GM23338 (cell line): Measurements from ENCODE around the gene AARS2. TPM values are rescaled to one million over a fixed set of nuclear protein-coding genes. Genes with fewer than 3 reads are reported as not detected.
A peak's percentile ranks its signal among the peaks of the same experiment; 100 is the strongest.

Source experiments
- ATAC-seq: fragments of 200-7000 bp; cut with Tn5 transposase; 3 replicates; pipeline ENCODE4 v1.9.1; 2020
- DNase-seq: peaks from one replicate; pipeline ENCODE4 v3.0.0-alpha.2; 2015; ENCODE audit warnings: low spot score
- H2AFZ ChIP-seq: fragments of 200-600 bp; sonication (generic); 2 replicates; pipeline ENCODE4 v1.8.0; 2016; ENCODE audit warnings: antibody characterized with exemption, mild to moderate bottlenecking, moderate library complexity
- H3F3A ChIP-seq: fragments of 200-600 bp; sonication (generic); replicated peaks from 2 replicates; pipeline ENCODE4 v1.8.0; 2017; ENCODE audit warnings: antibody characterized with exemption, mixed run types, low read depth
- H3K27ac ChIP-seq: fragments of 200-600 bp; sonication (generic); 2 replicates; pipeline ENCODE4 v1.6.1; 2016; ENCODE audit warnings: low read depth
- H3K27me3 ChIP-seq: fragments of 200-600 bp; sonication (generic); 2 replicates; pipeline ENCODE4 v1.8.0; 2016; ENCODE audit warnings: mild to moderate bottlenecking, mixed run types, moderate library complexity; ENCODE audit not compliant: insufficient read depth
- H3K36me3 ChIP-seq: fragments of 200-600 bp; sonication (generic); 2 replicates; pipeline ENCODE4 v1.8.0; 2016; ENCODE audit warnings: mild to moderate bottlenecking; ENCODE audit not compliant: insufficient read depth
- H3K4me1 ChIP-seq: fragments of 200-600 bp; sonication (generic); 2 replicates; pipeline ENCODE4 v1.8.0; 2016; ENCODE audit warnings: mild to moderate bottlenecking, moderate library complexity; ENCODE audit not compliant: insufficient read depth
- H3K4me2 ChIP-seq: fragments of 200-600 bp; sonication (generic); 2 replicates; pipeline ENCODE4 v1.7.1; 2017; ENCODE audit warnings: mixed run types
- H3K4me3 ChIP-seq: fragments of 200-600 bp; sonication (generic); 2 replicates; pipeline ENCODE4 v1.6.1; 2016; ENCODE audit warnings: mixed run types
- H3K79me2 ChIP-seq: fragments of 200-600 bp; sonication (generic); replicated peaks from 2 replicates; pipeline ENCODE4 v1.8.0; 2017; ENCODE audit warnings: mild to moderate bottlenecking; ENCODE audit not compliant: insufficient read depth
- H3K9me2 ChIP-seq: fragments of 200-600 bp; sonication (generic); 2 replicates; pipeline ENCODE4 v1.8.0; 2017; ENCODE audit not compliant: insufficient read depth
- H4K20me1 ChIP-seq: fragments of 200-600 bp; sonication (generic); replicated peaks from 2 replicates; pipeline ENCODE4 v1.8.0; 2017; ENCODE audit warnings: mild to moderate bottlenecking; ENCODE audit not compliant: insufficient read depth
- H3K27ac Mint-ChIP-seq: 2 replicates; pipeline ENCODE4 v1.8.0; 2020; ENCODE audit warnings: inconsistent platforms, mild to moderate bottlenecking, moderate library complexity, mixed read lengths
- H3K27me3 Mint-ChIP-seq: 3 replicates; pipeline ENCODE4 v1.8.0; 2022; ENCODE audit warnings: low read depth, mild to moderate bottlenecking, moderate library complexity, mixed read lengths, inconsistent platforms; ENCODE audit not compliant: insufficient read depth, poor library complexity
- H3K36me3 Mint-ChIP-seq: 3 replicates; pipeline ENCODE4 v1.8.0; 2021; ENCODE audit warnings: low read depth, mild to moderate bottlenecking, inconsistent platforms, moderate library complexity, mixed read lengths
- H3K4me1 Mint-ChIP-seq: 3 replicates; pipeline ENCODE4 v1.8.0; 2020; ENCODE audit warnings: mild to moderate bottlenecking, inconsistent platforms, mixed read lengths
- H3K4me3 Mint-ChIP-seq: 3 replicates; pipeline ENCODE4 v1.8.0; 2021; ENCODE audit warnings: moderate library complexity, mild to moderate bottlenecking, inconsistent platforms, mixed read lengths
- H3K9me3 Mint-ChIP-seq: 3 replicates; pipeline ENCODE4 v1.8.0; 2020; ENCODE audit warnings: moderate library complexity, mild to moderate bottlenecking, inconsistent platforms, mixed read lengths
- CREB1 ChIP-seq: fragments of 250-450 bp; sonication (Bioruptor Pico); IDR thresholded peaks from 2 replicates; pipeline ENCODE4 v1.5.0; 2020; ENCODE audit warnings: low read depth, mild to moderate bottlenecking, moderate library complexity
- CTCF ChIP-seq, 2 experiments: fragments of 200-600 bp in 1 of 2; sonication (generic) in 1 of 2; conservative IDR thresholded peaks; 2 replicates each; pipeline versions ENCODE4 v1.5.1 to v1.6.1; 2016 to 2017; ENCODE audit warnings: antibody characterized with exemption in 2 of 2, low read depth in 2 of 2, mild to moderate bottlenecking in 2 of 2, moderate library complexity in 1 of 2
- EZH2 ChIP-seq: fragments of 200-600 bp; sonication (generic); IDR thresholded peaks from one replicate; pipeline ENCODE4 v1.8.0; 2017; ENCODE audit warnings: antibody characterized with exemption, mild to moderate bottlenecking, low read depth; ENCODE audit not compliant: unreplicated experiment
- JUNB ChIP-seq: IDR thresholded peaks from one replicate; pipeline ENCODE4 v1.6.1; 2016; ENCODE audit warnings: antibody characterized with exemption; ENCODE audit not compliant: unreplicated experiment
- NANOG ChIP-seq: IDR thresholded peaks from 2 replicates; pipeline ENCODE4 v1.6.1; 2016; ENCODE audit warnings: antibody characterized with exemption, borderline replicate concordance
- POLR2AphosphoS5 ChIP-seq: IDR thresholded peaks from 2 replicates; pipeline ENCODE4 v1.6.1; 2016; ENCODE audit warnings: antibody characterized with exemption, low read depth
- REST ChIP-seq: IDR thresholded peaks from one replicate; pipeline ENCODE4 v1.6.1; 2018; ENCODE audit warnings: antibody characterized with exemption; ENCODE audit not compliant: unreplicated experiment
- ZNF114 ChIP-seq: fragments of 250-450 bp; sonication (Bioruptor Pico); IDR thresholded peaks from 2 replicates; pipeline ENCODE4 v1.5.0; 2020; ENCODE audit warnings: mild to moderate bottlenecking, moderate library complexity
- ZNF331 ChIP-seq: fragments of 250-450 bp; sonication (Bioruptor Pico); IDR thresholded peaks from 2 replicates; pipeline ENCODE4 v1.5.0; 2020; ENCODE audit warnings: low read depth, mild to moderate bottlenecking, moderate library complexity
- ZNF462 ChIP-seq: fragments of 250-450 bp; sonication (Bioruptor Pico); IDR thresholded peaks from 2 replicates; pipeline ENCODE4 v1.5.0; 2020; ENCODE audit warnings: mild to moderate bottlenecking, moderate library complexity
- polyA plus RNA-seq: library from polyadenylated mRNA; unstranded; fragments of >200 nt; fragmentation: Nextera tagmentation; extraction: Ambion mirVana; gene quantifications from 2 replicates; pipeline ENCODE4 v1.2.1, GENCODE V29; 2016
- total RNA-seq: library from RNA; depleted of rRNA; stranded (reverse); fragments of >200 nt; shearing (Covaris generic); gene quantifications from 2 replicates; pipeline ENCODE4 v1.2.3, GENCODE V29; 2014

The AARS2 gene
- total and polyA plus RNA-seq, 2 experiments from 2014 or later = 6.5 to 23.2 TPM

- Mint-ChIP-seq H3K4me1 (peaks cover 13% of the 10 kb centered on the region), H3K27ac (no peak overlapping the region; the same call in 1 of the 2 replicates), H3K36me3 (no peaks in the 10 kb centered on the region), H3K4me3 (no peak overlapping the region), H3K9me3 (no peaks in the 10 kb centered on the region; the same call in 2 of the 3 replicates), H3K27me3 (peaks cover 4% of the 10 kb centered on the region)
- Histone ChIP-seq H3K9me2 (no peaks in the 10 kb centered on the region), H3K36me3 (no peaks in the 10 kb centered on the region), H4K20me1 (no peaks in the 10 kb centered on the region), H3K4me2 (no peak overlapping the region), H2AFZ (0 out of 2 replicates have a peak overlapping the region, but pooled peaks have one; percentile 43), H3F3A (no peaks in the 10 kb centered on the region), H3K4me1 (peaks cover 13% of the 10 kb centered on the region), H3K79me2 (no peaks in the 10 kb centered on the region), H3K27ac (no peak overlapping the region), H3K27me3 (no peaks in the 10 kb centered on the region), H3K4me3 (no peak overlapping the region)
- TF ChIP-seq POLR2AphosphoS5 (no peak), JUNB (no peak), NANOG (no peak), REST (no peak), ZNF462 (CRISPR knock-in tag) (no peak), CTCF (conservative IDR thresholded peaks at IDR 0.05; ENCODE audit: low read depth in 2 of 2) (no peak), CREB1 (CRISPR knock-in tag) (no peak), ZNF114 (CRISPR knock-in tag) (no peak), ZNF331 (CRISPR knock-in tag) (no peak), EZH2 (no peak)
- DNase-seq (no peak), ATAC-seq (no peak)
Observed at GRCh38 chr6:44353336-44353735, 40.2 kb upstream of the AARS2 start.
